Mesenchymal stem cell (in vitro differentiated cells and primary cell): ENCODE measurements around the gene KRT36.

Experiments used
- DNase-seq: peaks from one replicate; pipeline ENCODE4 v3.0.0-alpha.2; 2013
- H2AFZ ChIP-seq: one replicate; pipeline ENCODE4 v1.6.1; 2013; ENCODE audit warnings: low read depth, mild to moderate bottlenecking, control low read depth, inconsistent platforms, low read length, moderate library complexity
- H2AK5ac ChIP-seq: 2 replicates; pipeline ENCODE4 v1.6.1; 2013; ENCODE audit warnings: low read length, moderate library complexity, mild to moderate bottlenecking, inconsistent platforms; ENCODE audit not compliant: severe bottlenecking
- H2BK120ac ChIP-seq: one replicate; pipeline ENCODE4 v1.6.1; 2013; ENCODE audit warnings: low read depth, mild to moderate bottlenecking, inconsistent platforms, low read length, moderate library complexity
- H2BK12ac ChIP-seq, 2 experiments: one replicate each; pipeline ENCODE4 v1.6.1; 2013; ENCODE audit warnings: inconsistent platforms in 2 of 2, low read length in 2 of 2, mild to moderate bottlenecking in 2 of 2, moderate library complexity in 2 of 2, control low read depth in 1 of 2
- H2BK15ac ChIP-seq: one replicate; pipeline ENCODE4 v1.6.1; 2013; ENCODE audit warnings: mild to moderate bottlenecking, low read depth, inconsistent platforms; ENCODE audit not compliant: poor library complexity, severe bottlenecking
- H2BK5ac ChIP-seq: 2 replicates; pipeline ENCODE4 v1.6.1; 2013; ENCODE audit warnings: low read depth, mild to moderate bottlenecking, low read length, control low read depth, inconsistent platforms; ENCODE audit not compliant: poor library complexity, severe bottlenecking
- H3K14ac ChIP-seq, 2 experiments: one replicate each; pipeline ENCODE4 v1.6.1; 2013; ENCODE audit warnings: inconsistent platforms in 2 of 2, low read length in 2 of 2, control low read depth in 1 of 2, mild to moderate bottlenecking in 1 of 2, moderate library complexity in 1 of 2
- H3K18ac ChIP-seq, 2 experiments: one replicate each; pipeline ENCODE4 v1.6.1; 2013; ENCODE audit warnings: inconsistent platforms in 2 of 2, low read length in 2 of 2, control low read depth in 1 of 2, low read depth in 1 of 2, mild to moderate bottlenecking in 1 of 2
- H3K23ac ChIP-seq, 2 experiments: one replicate each; pipeline ENCODE4 v1.6.1; 2013; ENCODE audit warnings: inconsistent platforms in 2 of 2, low read length in 2 of 2, mild to moderate bottlenecking in 2 of 2, moderate library complexity in 2 of 2, control low read depth in 1 of 2
- H3K27ac ChIP-seq: 2 replicates; pipeline ENCODE4 v1.5.1; 2013; ENCODE audit warnings: mild to moderate bottlenecking, moderate library complexity, low read length, control low read depth, inconsistent platforms; ENCODE audit not compliant: poor library complexity, severe bottlenecking
- H3K27me3 ChIP-seq, 2 experiments: 2 replicates each; pipeline versions ENCODE4 v1.6.1 to v1.7.0; 2013; ENCODE audit warnings: low read length in 2 of 2, mild to moderate bottlenecking in 2 of 2, moderate library complexity in 2 of 2, control low read depth in 1 of 2, inconsistent platforms in 1 of 2; ENCODE audit not compliant: control insufficient read depth in 1 of 2, insufficient read depth in 1 of 2
- H3K36me3 ChIP-seq, 2 experiments: 2 replicates each; pipeline versions ENCODE4 v1.6.1 to v1.7.0; 2013; ENCODE audit warnings: low read length in 2 of 2, control low read depth in 1 of 2, inconsistent platforms in 1 of 2, low read depth in 1 of 2, mild to moderate bottlenecking in 1 of 2; ENCODE audit not compliant: insufficient read depth in 2 of 2, control insufficient read depth in 1 of 2
- H3K4ac ChIP-seq, 2 experiments: one replicate each; pipeline ENCODE4 v1.6.1; 2013; ENCODE audit warnings: inconsistent platforms in 2 of 2, low read length in 2 of 2, mild to moderate bottlenecking in 2 of 2, moderate library complexity in 2 of 2, control low read depth in 1 of 2, low read depth in 1 of 2
- H3K4me1 ChIP-seq: 2 replicates; pipeline ENCODE4 v1.6.1; 2013; ENCODE audit warnings: low read depth, low read length, control low read depth; ENCODE audit not compliant: control insufficient read depth, insufficient read depth
- H3K4me2 ChIP-seq: 2 replicates; pipeline ENCODE4 v1.6.1; 2013; ENCODE audit warnings: low read length, mild to moderate bottlenecking, inconsistent platforms; ENCODE audit not compliant: poor library complexity, severe bottlenecking
- H3K4me3 ChIP-seq, 2 experiments: 2 replicates each; pipeline versions ENCODE4 v1.5.1 to v1.7.0; 2013; ENCODE audit warnings: low read length in 2 of 2, mild to moderate bottlenecking in 2 of 2, control low read depth in 1 of 2, low read depth in 1 of 2; ENCODE audit not compliant: insufficient read depth in 1 of 2
- H3K79me1 ChIP-seq: replicated peaks from 2 replicates; pipeline ENCODE4 v1.6.1; 2013; ENCODE audit warnings: mild to moderate bottlenecking, control low read depth, low read length, inconsistent platforms; ENCODE audit not compliant: poor library complexity, severe bottlenecking
- H3K9ac ChIP-seq: 2 replicates; pipeline ENCODE4 v1.7.0; 2013; ENCODE audit warnings: mild to moderate bottlenecking, low read length, moderate library complexity
- H3K9me3 ChIP-seq: 2 replicates; pipeline ENCODE4 v1.7.0; 2013; ENCODE audit warnings: mild to moderate bottlenecking, low read length; ENCODE audit not compliant: control insufficient read depth
- H4K8ac ChIP-seq: one replicate; pipeline ENCODE4 v1.6.1; 2013; ENCODE audit warnings: inconsistent platforms, mild to moderate bottlenecking, low read length, moderate library complexity
- H4K91ac ChIP-seq: one replicate; pipeline ENCODE4 v1.6.1; 2013; ENCODE audit warnings: mild to moderate bottlenecking, low read length, inconsistent platforms
- WGBS: methylation state at CpG from one replicate; pipeline ENCODE4 v1.1.7; 2013; ENCODE audit warnings: mixed read lengths; 5-methylcytosine and 5-hydroxymethylcytosine counted together

Gene KRT36

DNA sequence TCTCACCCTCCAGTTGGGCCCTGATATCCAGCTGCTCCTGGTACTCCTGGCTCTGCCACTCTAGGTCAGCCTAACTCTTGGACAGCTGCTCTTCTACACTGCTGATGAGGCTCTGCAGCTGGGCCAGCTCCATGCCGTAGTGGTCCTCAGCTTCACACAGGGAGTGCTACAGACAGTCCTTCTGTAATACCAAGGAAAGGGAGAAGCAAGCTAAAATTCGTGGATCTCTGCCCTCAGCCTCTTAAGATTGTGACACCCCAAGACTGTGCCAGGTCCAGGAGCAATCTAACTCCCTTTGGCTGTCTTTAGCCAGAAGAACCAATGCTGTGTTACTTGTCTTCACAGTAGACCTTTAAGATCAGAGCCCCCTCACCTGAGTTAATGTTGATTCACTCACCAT, 41.2 kb downstream of the KRT36 start:
- H3K18ac ChIP-seq, result no peak overlapping the region
- peaks cover 0 to 39% of the 10 kb centered on the region in 2 experiments for H3K27me3 ChIP-seq
- no peak overlapping the region for H3K9ac ChIP-seq
- H4K8ac ChIP-seq, result no peak overlapping the region
- 57% methylated on average over 2 of the region's 2 CpGs for WGBS
- no peak overlapping the region for H4K91ac ChIP-seq
- H3K4ac ChIP-seq, result no peak overlapping the region
- no peak overlapping the region for H2BK120ac ChIP-seq
- H2AK5ac ChIP-seq, result no peak overlapping the region
- H2BK5ac ChIP-seq, result no peak overlapping the region
- H3K14ac ChIP-seq, result peak overlapping the region in 1 of 2 experiments; percentile 46
- H3K4me1 ChIP-seq, result no peaks in the 10 kb centered on the region
- DNase-seq, result no peak
- no peaks in the 10 kb centered on the region for H3K79me1 ChIP-seq
- no peak overlapping the region for H2AFZ ChIP-seq
- H2BK15ac ChIP-seq, result no peak overlapping the region
- H3K4me2 ChIP-seq, result no peak overlapping the region
- H3K27ac ChIP-seq, result no peak overlapping the region
- no peak overlapping the region for H3K4me3 ChIP-seq
- no peak overlapping the region for H2BK12ac ChIP-seq
- no peaks in the 10 kb centered on the region for H3K36me3 ChIP-seq
- H3K23ac ChIP-seq, result no peak overlapping the region
- peaks cover 14% of the 10 kb centered on the region for H3K9me3 ChIP-seq

DNA sequence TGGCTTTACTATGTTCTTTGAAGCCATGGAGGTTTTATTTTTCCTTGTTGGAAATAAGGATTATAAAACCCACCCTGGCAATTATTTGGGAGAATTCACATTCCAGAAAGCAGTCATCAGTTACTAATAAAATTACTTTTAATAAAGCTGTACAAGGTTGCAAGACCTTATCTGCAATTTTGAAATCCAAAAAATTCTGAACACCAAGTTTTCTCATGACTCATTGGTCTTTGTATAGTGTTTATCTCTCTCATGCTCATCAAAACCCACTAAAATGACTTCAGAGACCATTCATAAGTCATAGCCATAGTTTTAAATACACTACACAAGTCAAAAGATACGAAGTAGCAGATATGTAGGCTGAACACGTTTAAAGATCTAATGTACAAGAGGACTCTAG, 42.9 kb downstream of the KRT36 start:
- WGBS, result 35% methylated on average over 2 of the region's 2 CpGs
- H3K9me3 ChIP-seq, result peaks cover 7% of the 10 kb centered on the region
- H3K4me1 ChIP-seq, result no peaks in the 10 kb centered on the region

DNA sequence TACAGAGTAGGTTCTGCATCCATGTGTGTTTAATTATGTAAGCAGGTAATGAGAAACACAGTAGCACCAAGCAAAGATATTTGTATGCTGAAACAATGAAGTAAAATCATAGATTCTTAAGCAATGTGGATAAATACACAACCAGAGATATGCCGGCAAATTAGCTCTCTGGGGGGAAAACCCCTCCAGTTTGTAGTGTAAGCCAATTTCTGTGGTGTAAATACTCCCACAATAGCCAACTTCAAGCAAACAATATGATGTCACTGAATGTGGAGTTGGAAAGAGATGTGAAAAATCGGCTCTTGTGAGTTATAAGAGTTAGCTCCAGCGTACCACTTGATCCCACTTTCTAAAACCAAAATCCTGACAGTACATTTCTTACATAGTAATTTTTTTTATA, 45.1 kb downstream of the KRT36 start:
- Histone ChIP-seq H3K23ac (no peak overlapping the region), H2BK120ac (no peak overlapping the region), H3K18ac (no peak overlapping the region), H3K9ac (no peak overlapping the region), H3K14ac (no peak overlapping the region), H3K79me1 (no peaks in the 10 kb centered on the region), H2AK5ac (no peak overlapping the region), H2BK15ac (no peak overlapping the region), H2BK5ac (no peak overlapping the region), H3K27me3 (peaks cover 0 to 33% of the 10 kb centered on the region in 2 experiments), H3K4me1 (no peaks in the 10 kb centered on the region), H2BK12ac (no peak overlapping the region), H3K36me3 (no peaks in the 10 kb centered on the region), H2AFZ (no peak overlapping the region), H4K8ac (no peak overlapping the region), H3K4ac (no peak overlapping the region), H3K9me3 (no peaks in the 10 kb centered on the region), H3K4me3 (no peak overlapping the region), H3K27ac (no peak overlapping the region), H3K4me2 (no peak overlapping the region), H4K91ac (no peak overlapping the region)
- DNase-seq, result no peak
- WGBS, result 100% methylated on average over 1 of the region's 3 CpGs

More for the DNA sequence above, 42.9 kb downstream of the KRT36 start:
- DNase-seq, result peak; percentile 56
- Histone ChIP-seq H2BK5ac (no peak overlapping the region), H4K8ac (no peak overlapping the region), H3K4me2 (no peak overlapping the region), H2AFZ (no peak overlapping the region), H2BK120ac (no peak overlapping the region), H3K23ac (no peak overlapping the region), H3K4me3 (no peak overlapping the region), H2BK12ac (no peak overlapping the region), H3K79me1 (no peaks in the 10 kb centered on the region), H3K4ac (no peak overlapping the region), H3K36me3 (no peaks in the 10 kb centered on the region), H3K27ac (no peak overlapping the region), H3K27me3 (peaks cover 0 to 29% of the 10 kb centered on the region in 2 experiments), H3K18ac (no peak overlapping the region), H2BK15ac (no peak overlapping the region), H2AK5ac (no peak overlapping the region), H3K9ac (no peak overlapping the region), H4K91ac (no peak overlapping the region), H3K14ac (no peak overlapping the region)

DNA sequence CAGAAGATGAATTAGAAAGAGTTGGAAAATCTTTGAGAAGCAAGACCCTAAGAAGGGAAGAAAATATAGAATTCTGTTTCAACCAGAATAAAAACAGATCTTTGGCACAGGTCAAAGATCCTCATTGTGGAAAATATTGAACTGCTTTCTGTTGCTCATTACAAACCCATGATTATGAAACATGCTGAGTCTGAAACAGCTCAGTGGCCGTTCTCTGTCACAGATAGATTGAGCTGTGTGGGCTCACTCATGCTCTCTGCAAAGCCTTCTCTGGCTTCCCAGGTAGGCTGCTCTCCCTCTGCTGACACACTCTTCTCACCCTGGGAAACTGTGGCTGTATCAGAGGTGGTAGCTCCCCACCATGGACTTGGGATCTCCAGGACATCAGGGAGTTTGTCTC, 45.5 kb downstream of the KRT36 start:
- no peak overlapping the region for H3K18ac ChIP-seq
- H2BK120ac ChIP-seq, result no peak overlapping the region
- H3K4me3 ChIP-seq, result no peak overlapping the region
- H3K4ac ChIP-seq, result no peak overlapping the region
- H4K91ac ChIP-seq, result no peak overlapping the region
- no peak overlapping the region for H2BK15ac ChIP-seq
- H3K27ac ChIP-seq, result no peak overlapping the region
- no peak overlapping the region for H2BK5ac ChIP-seq
- no peak overlapping the region for H2BK12ac ChIP-seq
- H3K9ac ChIP-seq, result no peak overlapping the region
- WGBS, result 73% methylated on average over 1 of the region's 1 CpG
- no peak overlapping the region for H2AFZ ChIP-seq
- H3K27me3 ChIP-seq, result peaks cover 0 to 36% of the 10 kb centered on the region in 2 experiments
- no peak overlapping the region for H3K4me2 ChIP-seq
- DNase-seq, result no peak
- no peak overlapping the region for H4K8ac ChIP-seq
- H2AK5ac ChIP-seq, result no peak overlapping the region
- H3K9me3 ChIP-seq, result no peaks in the 10 kb centered on the region
- no peaks in the 10 kb centered on the region for H3K79me1 ChIP-seq
- no peak overlapping the region for H3K23ac ChIP-seq
- no peaks in the 10 kb centered on the region for H3K36me3 ChIP-seq
- no peak overlapping the region for H3K14ac ChIP-seq
- no peaks in the 10 kb centered on the region for H3K4me1 ChIP-seq
